Measurements from ENCODE around the gene PML. TPM values are rescaled to one million over a fixed set of nuclear protein-coding genes. Genes with fewer than 3 reads are reported as not detected.

PML gene
- total RNA-seq, 2 donors from 2014 or later = 26.5 to 28.9 TPM

- Histone ChIP-seq H3K9me3 (ENCODE audit: control insufficient read depth, low read length) (no peaks in the 10 kb centered on the region), H3K4me3 (ENCODE audit: low read length) (no peak overlapping the region), H3K27ac (ENCODE audit: low read depth, low read length) (no peak overlapping the region), H3K9ac (ENCODE audit: extremely low read depth, low read length, poor library complexity, severe bottlenecking) (no peak overlapping the region), H3K36me3 (ENCODE audit: control insufficient read depth, insufficient read depth, low read length) (no peaks in the 10 kb centered on the region), H3K27me3 (ENCODE audit: control insufficient read depth, insufficient read depth, low read length, poor library complexity, severe bottlenecking) (no peaks in the 10 kb centered on the region), H3K4me1 (ENCODE audit: control insufficient read depth, insufficient read depth, low read length) (peaks cover 3% of the 10 kb centered on the region)
- DNase-seq = no peak
- Mint-ChIP-seq H3K4me1 (peaks cover 8% of the 10 kb centered on the region), H3K36me3 (ENCODE audit: low read depth) (peaks cover 3% of the 10 kb centered on the region), H3K9me3 (no peaks in the 10 kb centered on the region), H3K27ac (no peak overlapping the region), H3K27me3 (ENCODE audit: insufficient read depth) (peaks cover 6% of the 10 kb centered on the region), H3K4me3 (no peak overlapping the region)
- 92 to 93% methylated on average over 3 to 17 of the region's 17 CpGs for WGBS, 2 experiments (ENCODE audit: insufficient coverage in 1 of 2, insufficient read length in 1 of 2)
- TF ChIP-seq, protein P1, sequence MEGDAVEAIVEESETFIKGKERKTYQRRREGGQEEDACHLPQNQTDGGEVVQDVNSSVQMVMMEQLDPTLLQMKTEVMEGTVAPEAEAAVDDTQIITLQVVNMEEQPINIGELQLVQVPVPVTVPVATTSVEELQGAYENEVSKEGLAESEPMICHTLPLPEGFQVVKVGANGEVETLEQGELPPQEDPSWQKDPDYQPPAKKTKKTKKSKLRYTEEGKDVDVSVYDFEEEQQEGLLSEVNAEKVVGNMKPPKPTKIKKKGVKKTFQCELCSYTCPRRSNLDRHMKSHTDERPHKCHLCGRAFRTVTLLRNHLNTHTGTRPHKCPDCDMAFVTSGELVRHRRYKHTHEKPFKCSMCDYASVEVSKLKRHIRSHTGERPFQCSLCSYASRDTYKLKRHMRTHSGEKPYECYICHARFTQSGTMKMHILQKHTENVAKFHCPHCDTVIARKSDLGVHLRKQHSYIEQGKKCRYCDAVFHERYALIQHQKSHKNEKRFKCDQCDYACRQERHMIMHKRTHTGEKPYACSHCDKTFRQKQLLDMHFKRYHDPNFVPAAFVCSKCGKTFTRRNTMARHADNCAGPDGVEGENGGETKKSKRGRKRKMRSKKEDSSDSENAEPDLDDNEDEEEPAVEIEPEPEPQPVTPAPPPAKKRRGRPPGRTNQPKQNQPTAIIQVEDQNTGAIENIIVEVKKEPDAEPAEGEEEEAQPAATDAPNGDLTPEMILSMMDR (conservative IDR thresholded peaks at IDR 0.05) = no peak
Observed at GRCh38 chr15:73946046-73946721, 48.3 kb upstream of the PML start.

- TF ChIP-seq, protein P1 (conservative IDR thresholded peaks at IDR 0.05) = no peak
- Mint-ChIP-seq H3K27ac (no peak overlapping the region), H3K36me3 (ENCODE audit: low read depth) (peaks cover 3% of the 10 kb centered on the region), H3K27me3 (ENCODE audit: insufficient read depth) (peaks cover 6% of the 10 kb centered on the region), H3K4me3 (no peak overlapping the region), H3K4me1 (peaks cover 8% of the 10 kb centered on the region), H3K9me3 (no peaks in the 10 kb centered on the region)
- 95 to 96% methylated on average over 5 to 9 of the region's 9 CpGs for WGBS, 2 experiments (ENCODE audit: insufficient coverage in 1 of 2, insufficient read length in 1 of 2)
- DNase-seq = no peak
- Histone ChIP-seq H3K9me3 (ENCODE audit: control insufficient read depth, low read length) (no peaks in the 10 kb centered on the region), H3K27ac (ENCODE audit: low read depth, low read length) (no peak overlapping the region), H3K27me3 (ENCODE audit: control insufficient read depth, insufficient read depth, low read length, poor library complexity, severe bottlenecking) (no peaks in the 10 kb centered on the region), H3K36me3 (ENCODE audit: control insufficient read depth, insufficient read depth, low read length) (no peaks in the 10 kb centered on the region), H3K9ac (ENCODE audit: extremely low read depth, low read length, poor library complexity, severe bottlenecking) (no peak overlapping the region), H3K4me1 (ENCODE audit: control insufficient read depth, insufficient read depth, low read length) (peaks cover 3% of the 10 kb centered on the region), H3K4me3 (ENCODE audit: low read length) (no peak overlapping the region)
Observed at GRCh38 chr15:73946795-73947370, 47.6 kb upstream of the PML start.

- H3K9ac ChIP-seq (ENCODE audit: extremely low read depth, low read length, poor library complexity, severe bottlenecking) = no peak overlapping the region
- Mint-ChIP-seq H3K4me1 (peaks cover 10% of the 10 kb centered on the region), H3K36me3 (ENCODE audit: low read depth) (peaks cover 3% of the 10 kb centered on the region), H3K27me3 (ENCODE audit: insufficient read depth) (peaks cover 3% of the 10 kb centered on the region), H3K27ac (no peak overlapping the region), H3K9me3 (no peaks in the 10 kb centered on the region), H3K4me3 (no peak overlapping the region)
- no peak overlapping the region for H3K4me3 ChIP-seq (ENCODE audit: low read length)
- H3K4me1 ChIP-seq (ENCODE audit: control insufficient read depth, insufficient read depth, low read length) = peaks cover 3% of the 10 kb centered on the region
- no peaks in the 10 kb centered on the region for H3K9me3 ChIP-seq (ENCODE audit: control insufficient read depth, low read length)
- no peaks in the 10 kb centered on the region for H3K27me3 ChIP-seq (ENCODE audit: control insufficient read depth, insufficient read depth, low read length, poor library complexity, severe bottlenecking)
- no peaks in the 10 kb centered on the region for H3K36me3 ChIP-seq (ENCODE audit: control insufficient read depth, insufficient read depth, low read length)
- DNase-seq = no peak
- H3K27ac ChIP-seq (ENCODE audit: low read depth, low read length) = no peak overlapping the region
- 91 to 98% methylated on average over 6 to 9 of the region's 9 CpGs for WGBS, 2 experiments (ENCODE audit: insufficient coverage in 1 of 2, insufficient read length in 1 of 2)
- TF ChIP-seq, protein P1 (conservative IDR thresholded peaks at IDR 0.05) = no peak
Observed at GRCh38 chr15:73947651-73948050, 46.9 kb upstream of the PML start.
